Measurements from ENCODE around the gene EBP.

GRCh38 chrX:48493890-48494364, 27.7 kb upstream of the EBP start:
- TF ChIP-seq CTCF (IDR thresholded peaks at IDR 0.05) (peak in 1 of 4 experiments; percentile 12), POLR2AphosphoS5 (IDR thresholded peaks at IDR 0.05) (no peak)

Measured in prostate gland (tissue), 2 donors.